NCI-H1694 treated with DMSO at 0.1 percent for 48 hours (cell line): ENCODE data around the gene HAGHL.
"Not testable (repeated sequence)": the region's sequence is repeated elsewhere in the genome, so short reads cannot be mapped to it uniquely, and the experiment has no call there.

Source experiments
- DNase-seq: peaks from one replicate; lab custom pipeline; 2025; lab: John Stamatoyannopoulos, UW

Gene HAGHL

GRCh38 chr16:734208-734980, 7.5 kb downstream of the HAGHL start:
- no peak for DNase-seq

GRCh38 chr16:734981-735881, 8.3 kb downstream of the HAGHL start:
- no peak for DNase-seq

GRCh38 chr16:735982-736453, 9.1 kb downstream of the HAGHL start:
- DNase-seq = no peak

DNA sequence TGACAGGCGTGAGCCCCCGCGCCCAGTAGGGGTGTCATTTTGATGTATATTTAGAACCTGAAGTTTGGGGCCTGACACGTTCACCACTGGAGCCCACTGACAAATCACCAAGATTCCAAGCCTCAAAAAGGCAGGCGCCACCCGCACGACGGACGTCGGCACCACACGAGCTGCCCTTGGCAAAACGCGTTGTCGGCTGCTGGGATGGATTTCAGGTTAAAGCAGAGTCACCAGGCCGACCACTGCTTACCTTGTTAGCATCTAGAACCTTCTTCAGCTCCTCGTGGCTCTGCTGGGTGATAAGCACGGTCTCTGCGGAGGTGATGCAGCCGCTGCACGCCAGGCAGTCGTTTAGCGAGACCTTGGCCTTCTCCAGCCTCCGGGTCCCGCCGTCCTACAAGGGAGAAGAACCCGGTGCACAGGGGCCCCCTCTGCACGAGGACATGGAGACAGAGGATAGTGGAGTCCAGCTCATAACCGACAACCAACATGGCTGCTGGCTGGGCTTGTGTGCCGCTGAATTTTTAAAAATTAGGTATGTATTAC, 10.1 kb downstream of the HAGHL start:
- DNase-seq = no peak

GRCh38 chr16:739560-740458, 12.9 kb downstream of the HAGHL start:
- DNase-seq = no peak

DNA sequence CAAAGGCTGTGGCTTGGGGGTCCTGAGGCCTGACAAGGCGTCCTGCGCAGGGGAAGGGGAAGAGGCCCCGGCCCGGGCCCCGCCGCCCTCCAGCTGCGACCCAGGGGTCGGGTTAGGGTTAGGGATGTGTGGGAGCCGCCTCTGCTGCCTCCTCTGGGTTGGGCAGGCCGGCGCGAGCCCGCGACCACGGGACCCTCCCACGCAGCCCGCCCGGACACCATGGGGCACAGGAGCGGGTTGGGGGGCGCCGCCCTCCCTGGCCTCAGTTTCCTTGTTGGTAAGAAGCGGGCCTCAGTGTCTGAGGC, 13.5 kb downstream of the HAGHL start:
- no peak for DNase-seq

DNA sequence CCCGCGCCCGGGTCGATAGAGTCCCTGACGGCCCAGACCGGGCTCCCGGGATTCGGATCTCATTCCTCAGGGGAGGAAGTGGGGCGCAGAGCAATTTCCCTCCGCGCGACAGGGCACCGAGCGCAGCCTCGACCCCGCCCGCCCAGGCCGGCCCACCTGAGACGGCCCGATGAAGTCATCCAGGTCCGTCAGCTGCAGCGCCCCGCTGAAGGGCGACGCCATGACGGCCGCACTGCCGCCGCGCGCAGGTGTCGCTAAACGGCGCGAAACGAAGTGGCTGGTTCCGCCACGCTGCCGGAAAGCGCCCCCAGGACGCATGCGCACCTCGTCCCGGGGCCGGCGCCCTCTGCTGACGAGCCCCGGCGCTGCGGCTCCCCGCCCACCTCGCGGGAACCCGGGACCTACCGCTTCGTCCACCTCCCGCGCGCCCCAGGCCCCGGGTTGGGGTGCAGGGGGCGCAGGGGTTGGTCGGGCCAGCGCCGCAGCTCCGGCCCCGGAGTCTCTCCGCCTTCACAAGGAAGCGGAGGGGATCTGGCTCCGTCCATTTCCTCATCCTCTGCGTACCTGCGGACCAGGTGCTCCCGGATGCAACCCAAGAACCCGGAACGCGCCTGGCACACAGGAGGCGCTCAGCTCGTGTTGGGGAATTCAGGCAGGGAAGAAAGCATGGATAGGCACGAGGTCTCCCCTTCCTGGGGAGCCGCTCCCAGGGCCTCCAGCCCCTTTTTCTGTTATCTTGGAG, 14.0 kb downstream of the HAGHL start, which contains the start of gene CIAO3:
TSS of gene CIAO3 (minus strand) at position 234 of the 742 bp plus-strand sequence. CDS start at position 222, 12 bp downstream.
- DNase-seq = peak; percentile 60

GRCh38 chr16:741986-742629, 15.2 kb downstream of the HAGHL start:
- DNase-seq = no peak

DNA sequence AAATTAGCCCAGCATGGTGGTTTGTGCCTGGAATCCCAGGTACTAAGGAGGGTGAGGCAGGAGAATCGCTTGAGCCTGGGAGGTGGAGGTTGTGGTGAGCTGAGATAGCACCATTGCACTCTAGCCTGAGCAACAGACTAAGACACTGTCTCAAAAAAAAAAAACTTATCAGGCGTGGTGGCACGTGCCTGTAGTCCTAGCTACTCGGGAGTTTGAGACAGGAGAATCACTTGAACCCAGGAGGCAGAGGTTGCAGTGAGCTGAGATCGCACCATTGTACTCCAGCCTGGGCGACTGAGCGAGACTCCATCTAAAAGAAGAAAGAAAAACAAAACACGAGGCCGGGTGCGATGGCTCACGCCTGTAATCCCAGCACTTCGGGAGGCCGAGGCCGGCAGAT, 16.0 kb downstream of the HAGHL start:
- DNase-seq = not testable (repeated sequence)

GRCh38 chr16:743794-744500, 17.0 kb downstream of the HAGHL start:
- no peak for DNase-seq

- no peak for DNase-seq
These were observed 18.8 kb downstream of the HAGHL start for GRCh38 chr16:745739-746138.

- DNase-seq = no peak
These were observed 19.7 kb downstream of the HAGHL start for GRCh38 chr16:746637-747036.

- DNase-seq = no peak
These were observed 21.3 kb downstream of the HAGHL start for GRCh38 chr16:747978-748746.

DNA sequence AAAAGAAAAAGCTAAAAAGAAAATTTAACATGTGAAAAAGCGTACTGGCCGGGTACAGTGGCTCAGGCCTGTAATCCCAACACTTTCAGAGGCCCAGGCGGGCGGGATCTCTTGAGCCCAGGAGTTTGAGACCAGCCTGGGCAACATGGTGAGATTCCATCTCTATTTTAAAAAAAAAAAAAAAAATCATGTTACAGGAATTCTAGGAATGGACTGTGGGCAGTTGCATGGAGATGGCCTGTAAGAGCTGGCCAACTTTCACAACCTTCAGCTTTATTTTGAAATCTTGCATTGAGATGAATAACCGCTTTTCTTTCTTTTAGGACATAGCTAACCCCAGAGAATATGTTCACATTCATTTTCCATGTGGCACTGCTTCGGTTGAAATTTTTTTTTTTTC, 22.1 kb downstream of the HAGHL start:
- DNase-seq = no peak

GRCh38 chr16:750485-750884, 23.6 kb downstream of the HAGHL start:
- DNase-seq = no peak

DNA sequence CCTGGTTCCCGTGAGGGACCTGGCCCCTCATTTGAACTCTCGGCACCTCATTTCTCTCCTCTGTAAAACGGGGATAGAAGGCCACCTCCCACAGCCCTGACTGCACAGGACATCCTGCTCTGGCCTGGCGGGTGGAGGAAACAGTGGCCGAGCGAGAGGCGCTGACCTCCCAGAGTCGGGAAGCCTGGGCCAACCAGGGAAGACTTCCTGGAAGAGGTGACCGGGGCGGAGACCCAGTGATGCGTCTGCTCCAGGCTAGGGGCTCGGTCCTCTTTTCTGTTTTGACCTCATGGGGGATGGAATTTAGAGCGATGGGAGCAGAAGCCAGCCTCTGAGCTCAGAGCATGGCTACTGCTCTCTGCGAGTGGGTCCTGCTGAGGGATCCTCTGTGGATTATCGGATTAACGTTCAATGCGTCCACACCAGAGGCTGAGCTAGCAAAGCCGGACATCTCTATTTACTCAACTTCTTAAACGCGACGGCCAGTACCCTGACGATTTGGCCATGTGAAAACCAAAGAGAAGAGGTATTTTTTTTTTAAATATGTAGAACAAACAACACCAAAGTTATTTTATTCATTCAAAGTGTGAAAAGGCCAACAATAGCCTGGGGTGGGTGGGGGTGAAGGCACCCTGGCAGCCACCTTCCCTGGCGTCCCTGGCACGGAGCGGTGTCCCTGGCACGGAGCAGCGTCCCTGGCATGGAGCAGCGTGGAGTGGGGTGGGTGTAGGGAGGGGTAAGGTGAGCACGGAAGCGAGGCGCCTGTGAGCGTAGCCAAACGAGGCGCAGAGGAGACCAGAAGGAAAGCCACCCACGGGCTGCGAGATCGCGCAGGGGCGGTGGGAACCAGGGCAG, 24.5 kb downstream of the HAGHL start:
- no peak for DNase-seq

DNA sequence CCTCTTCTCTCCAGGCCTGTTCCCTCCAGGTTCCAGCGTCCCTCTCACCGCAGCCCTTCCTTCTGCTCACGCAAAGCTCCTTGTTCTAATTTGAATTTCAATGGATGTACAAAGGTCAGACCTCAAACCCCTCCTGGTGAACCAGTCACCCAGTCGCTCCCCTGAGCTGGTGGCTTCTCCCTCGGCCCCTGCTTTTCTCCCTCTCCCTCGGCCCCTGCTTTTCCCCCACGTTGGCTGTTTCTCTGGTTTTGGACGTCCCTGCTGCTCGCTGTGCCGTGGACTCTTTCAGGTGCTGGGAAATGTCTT, 25.1 kb downstream of the HAGHL start:
- no peak for DNase-seq

- not testable (repeated sequence) for DNase-seq
These were observed 27.3 kb downstream of the HAGHL start for GRCh38 chr16:754121-754607.
